Activated naive CD8-positive, alpha-beta T cell treated with anti-CD3 and anti-CD28 coated beads, Interleukin-2, amount 50 U/mL, for 16 hours (primary cell): Measurements from ENCODE around the gene SLC25A52.
"Not testable (repeated sequence)": the region's sequence is repeated elsewhere in the genome, so short reads cannot be mapped to it uniquely, and the experiment has no call there.

Source experiments
- DNase-seq: peaks from one replicate; pipeline ENCODE4 v3.0.0-alpha.2; 2020; ENCODE audit warnings: low read depth, low spot score

Gene SLC25A52

GRCh38 chr18:31760695-31761094, at the start of gene SLC25A52:
TSS of gene SLC25A52 (minus strand) at chr18:31760880. CDS start at chr18:31760661, 219 bp downstream.
- no peak for DNase-seq

- DNase-seq = not testable (repeated sequence)
These were observed 48.4 kb upstream of the SLC25A52 start for GRCh38 chr18:31809049-31809448.

- DNase-seq = no peak
These were observed 40.4 kb upstream of the SLC25A52 start for GRCh38 chr18:31801078-31801477.

- not testable (repeated sequence) for DNase-seq
These were observed 38.6 kb upstream of the SLC25A52 start for GRCh38 chr18:31799257-31799656.

GRCh38 chr18:31798399-31798798, 37.7 kb upstream of the SLC25A52 start:
- no peak for DNase-seq

GRCh38 chr18:31795747-31796146, 35.1 kb upstream of the SLC25A52 start:
- DNase-seq = no peak

- no peak for DNase-seq
These were observed 32.9 kb upstream of the SLC25A52 start for GRCh38 chr18:31793531-31793930.

GRCh38 chr18:31792580-31792911, 31.9 kb upstream of the SLC25A52 start:
- no peak for DNase-seq

- no peak for DNase-seq
These were observed 31.3 kb upstream of the SLC25A52 start for GRCh38 chr18:31791817-31792579.

- DNase-seq = no peak
These were observed 28.7 kb upstream of the SLC25A52 start for GRCh38 chr18:31789409-31789808.

- no peak for DNase-seq
These were observed 22.4 kb upstream of the SLC25A52 start for GRCh38 chr18:31783059-31783458.

- no peak for DNase-seq
These were observed 17.8 kb upstream of the SLC25A52 start for GRCh38 chr18:31778391-31778950.

GRCh38 chr18:31776093-31776492, 15.4 kb upstream of the SLC25A52 start:
- DNase-seq = no peak

- no peak for DNase-seq
These were observed 14.3 kb upstream of the SLC25A52 start for GRCh38 chr18:31774962-31775361.

- no peak for DNase-seq
These were observed 13.8 kb upstream of the SLC25A52 start for GRCh38 chr18:31774477-31774785.

GRCh38 chr18:31773774-31774476, 13.2 kb upstream of the SLC25A52 start:
- DNase-seq = no peak

- no peak for DNase-seq
These were observed 12.0 kb upstream of the SLC25A52 start for GRCh38 chr18:31772699-31773098.

- no peak for DNase-seq
These were observed 10.4 kb downstream of the SLC25A52 start for GRCh38 chr18:31750273-31750672.

GRCh38 chr18:31746396-31746795, 14.3 kb downstream of the SLC25A52 start:
- DNase-seq = no peak

GRCh38 chr18:31744321-31745067, 16.2 kb downstream of the SLC25A52 start:
- no peak for DNase-seq

- not testable (repeated sequence) for DNase-seq
These were observed 17.1 kb downstream of the SLC25A52 start for GRCh38 chr18:31743600-31743999.

GRCh38 chr18:31741097-31741735, 19.5 kb downstream of the SLC25A52 start:
- peak; percentile 10 for DNase-seq
